Activated B cell treated with CpG ODN at 0.5 μM for 24 hours (primary cell): ENCODE data around the gene ERMARD. TPM values are rescaled to one million over a fixed set of nuclear protein-coding genes. Genes with fewer than 3 reads are reported as not detected.
"Not testable (repeated sequence)": the region's sequence is repeated elsewhere in the genome, so short reads cannot be mapped to it uniquely, and the experiment has no call there.

Source experiments
- ATAC-seq: fragments of 200-7000 bp; cut with Tn5 transposase; one replicate; pipeline ENCODE4 v1.10.0; 2021; ENCODE audit warnings: low read depth, mild to moderate bottlenecking, moderate library complexity
- CTCF ChIA-PET: fragments of 350-600 bp; sonication (Branson Sonifier 250); formaldehyde crosslinking; loops from one replicate; lab custom pipeline; 2021; ENCODE audit warnings: antibody characterized with exemption; lab: Charles Lee
- POLR2A ChIA-PET: fragments of 350-600 bp; sonication (Branson Sonifier 250); formaldehyde crosslinking; loops from one replicate; lab custom pipeline; 2021; ENCODE audit warnings: antibody characterized with exemption; lab: Charles Lee
- DNase-seq: peaks from one replicate; pipeline ENCODE4 v3.0.0; 2022
- H3K27ac Mint-ChIP-seq: one replicate; pipeline ENCODE4 v1.8.0; 2020; ENCODE audit warnings: mixed read lengths
- H3K27me3 Mint-ChIP-seq: one replicate; pipeline ENCODE4 v1.8.0; 2021; ENCODE audit warnings: mixed read lengths
- H3K36me3 Mint-ChIP-seq: one replicate; pipeline ENCODE4 v1.8.0; 2021; ENCODE audit warnings: low read depth, mixed read lengths
- H3K4me1 Mint-ChIP-seq: one replicate; pipeline ENCODE4 v1.8.0; 2021; ENCODE audit warnings: mixed read lengths
- H3K4me3 Mint-ChIP-seq: one replicate; pipeline ENCODE4 v1.8.0; 2020; ENCODE audit warnings: mild to moderate bottlenecking, mixed read lengths
- H3K9me3 Mint-ChIP-seq: one replicate; pipeline ENCODE4 v1.8.0; 2020; ENCODE audit warnings: mixed read lengths
- intact Hi-C: fragments of 100-400 bp; cut with micrococcal nuclease; formaldehyde crosslinking; loops from one replicate; pipeline ENCODE4 v1.15.1; 2024
- total RNA-seq: library from RNA; stranded (reverse); gene quantifications from 2 replicates; pipeline ENCODE4 v1.2.3, GENCODE V29; 2022
- TF ChIP-seq, protein P1 (sequence below): fragments of 200-600 bp; IDR thresholded peaks from one replicate; pipeline ENCODE4 v1.8.0; 2022; ENCODE audit warnings: antibody characterized with exemption, mild to moderate bottlenecking

Gene ERMARD
- total RNA-seq, 1 donor from 2014 or later, result 45.4 TPM

GRCh38 chr6:169746556-169746955 lies 4.9 kb upstream of the ERMARD start:
- intact Hi-C loops, result no loop called here
- DNase-seq (no peak), ATAC-seq (no peak)
- Mint-ChIP-seq H3K27ac (no peak overlapping the region), H3K27me3 (no peaks in the 10 kb centered on the region), H3K36me3 (peaks cover 10% of the 10 kb centered on the region), H3K4me1 (peaks cover 17% of the 10 kb centered on the region), H3K4me3 (no peak overlapping the region), H3K9me3 (peaks cover 7% of the 10 kb centered on the region)
- ChIA-PET CTCF (no interaction called here), POLR2A (no interaction called here)
- TF ChIP-seq, protein P1, sequence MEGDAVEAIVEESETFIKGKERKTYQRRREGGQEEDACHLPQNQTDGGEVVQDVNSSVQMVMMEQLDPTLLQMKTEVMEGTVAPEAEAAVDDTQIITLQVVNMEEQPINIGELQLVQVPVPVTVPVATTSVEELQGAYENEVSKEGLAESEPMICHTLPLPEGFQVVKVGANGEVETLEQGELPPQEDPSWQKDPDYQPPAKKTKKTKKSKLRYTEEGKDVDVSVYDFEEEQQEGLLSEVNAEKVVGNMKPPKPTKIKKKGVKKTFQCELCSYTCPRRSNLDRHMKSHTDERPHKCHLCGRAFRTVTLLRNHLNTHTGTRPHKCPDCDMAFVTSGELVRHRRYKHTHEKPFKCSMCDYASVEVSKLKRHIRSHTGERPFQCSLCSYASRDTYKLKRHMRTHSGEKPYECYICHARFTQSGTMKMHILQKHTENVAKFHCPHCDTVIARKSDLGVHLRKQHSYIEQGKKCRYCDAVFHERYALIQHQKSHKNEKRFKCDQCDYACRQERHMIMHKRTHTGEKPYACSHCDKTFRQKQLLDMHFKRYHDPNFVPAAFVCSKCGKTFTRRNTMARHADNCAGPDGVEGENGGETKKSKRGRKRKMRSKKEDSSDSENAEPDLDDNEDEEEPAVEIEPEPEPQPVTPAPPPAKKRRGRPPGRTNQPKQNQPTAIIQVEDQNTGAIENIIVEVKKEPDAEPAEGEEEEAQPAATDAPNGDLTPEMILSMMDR, result no peak

GRCh38 chr6:169752074-169752623 lies 727 bp downstream of the ERMARD start:
- peak overlapping the region; percentile 95 for H3K4me3 Mint-ChIP-seq
- TF ChIP-seq, protein P1, result no peak
- no peaks in the 10 kb centered on the region for H3K27me3 Mint-ChIP-seq
- CTCF ChIA-PET, result interaction anchor here (1.7 kb wide), 1 partner anchor 51 kb away, joined by 3 read pairs; no protein-coding TSS in a partner anchor
- no peak for DNase-seq
- peaks cover 30% of the 10 kb centered on the region for H3K4me1 Mint-ChIP-seq
- H3K9me3 Mint-ChIP-seq, result peaks cover 3% of the 10 kb centered on the region
- intact Hi-C loops, result loop anchor here (5.0 kb wide), 1 partner anchor 540 kb away; no protein-coding TSS in a partner anchor
- peak overlapping the region; percentile 79 for H3K27ac Mint-ChIP-seq
- POLR2A ChIA-PET, result interaction anchor here (0.6 to 3.9 kb wide), 10 partner anchors 10 to 832 kb away, joined by 3 to 55 read pairs (median 8); partner anchors contain the start of genes C6orf120, PDCD2, PHF10 and PSMB1
- peaks cover 20% of the 10 kb centered on the region for H3K36me3 Mint-ChIP-seq
- ATAC-seq, result no peak

GRCh38 chr6:169755162-169755561 lies 3.7 kb downstream of the ERMARD start:
- Mint-ChIP-seq H3K27me3 (no peaks in the 10 kb centered on the region), H3K9me3 (no peaks in the 10 kb centered on the region), H3K36me3 (peaks cover 47% of the 10 kb centered on the region), H3K4me3 (no peak overlapping the region), H3K4me1 (peaks cover 26% of the 10 kb centered on the region), H3K27ac (no peak overlapping the region)
- no peak for DNase-seq
- no peak for ATAC-seq
- POLR2A ChIA-PET, result interaction anchor here (0.6 kb wide), 1 partner anchor 9 kb away, joined by 4 read pairs; no protein-coding TSS in a partner anchor
- intact Hi-C loops, result no loop called here
- CTCF ChIA-PET, result interaction anchor here (1.0 kb wide), 1 partner anchor 35 kb away, joined by 3 read pairs; no protein-coding TSS in a partner anchor
- TF ChIP-seq, protein P1, result no peak

DNA sequence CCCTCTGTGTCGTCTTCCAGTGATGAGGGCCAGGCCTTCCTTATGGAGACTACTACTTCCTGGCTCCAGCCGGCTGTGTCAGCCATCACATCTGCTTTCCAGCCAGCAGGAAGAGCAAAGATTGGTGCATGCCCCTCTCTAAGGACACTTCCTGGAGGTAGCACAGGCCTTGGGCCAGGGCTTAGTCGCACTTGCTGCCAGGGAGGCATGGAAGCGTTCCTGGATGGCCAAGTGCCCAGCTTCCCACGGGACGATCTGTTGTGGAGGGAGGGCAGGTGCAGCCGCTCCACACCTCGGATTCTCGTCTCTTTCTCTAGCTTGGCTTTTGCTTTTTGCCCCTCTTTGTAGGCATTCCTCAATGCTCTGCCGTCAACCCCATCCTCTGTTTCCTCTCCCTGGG lies 11.9 kb downstream of the ERMARD start:
- DNase-seq, result no peak
- Mint-ChIP-seq H3K27me3 (no peaks in the 10 kb centered on the region), H3K27ac (no peak overlapping the region), H3K4me1 (no peaks in the 10 kb centered on the region), H3K9me3 (no peaks in the 10 kb centered on the region), H3K36me3 (peaks cover 86% of the 10 kb centered on the region), H3K4me3 (no peak overlapping the region)
- TF ChIP-seq, protein P1, result no peak
- CTCF ChIA-PET, result no interaction called here
- intact Hi-C loops, result no loop called here
- ATAC-seq, result no peak
- POLR2A ChIA-PET, result no interaction called here

- Mint-ChIP-seq H3K4me3 (no peak overlapping the region), H3K27me3 (no peaks in the 10 kb centered on the region), H3K4me1 (no peaks in the 10 kb centered on the region), H3K36me3 (peaks cover 86% of the 10 kb centered on the region), H3K9me3 (no peaks in the 10 kb centered on the region), H3K27ac (no peak overlapping the region)
- TF ChIP-seq, protein P1, result no peak
- DNase-seq (no peak), ATAC-seq (no peak)
- intact Hi-C loops, result no loop called here
- ChIA-PET CTCF (no interaction called here), POLR2A (no interaction called here)
Measured at GRCh38 chr6:169763881-169764280, 12.5 kb downstream of the ERMARD start.

DNA sequence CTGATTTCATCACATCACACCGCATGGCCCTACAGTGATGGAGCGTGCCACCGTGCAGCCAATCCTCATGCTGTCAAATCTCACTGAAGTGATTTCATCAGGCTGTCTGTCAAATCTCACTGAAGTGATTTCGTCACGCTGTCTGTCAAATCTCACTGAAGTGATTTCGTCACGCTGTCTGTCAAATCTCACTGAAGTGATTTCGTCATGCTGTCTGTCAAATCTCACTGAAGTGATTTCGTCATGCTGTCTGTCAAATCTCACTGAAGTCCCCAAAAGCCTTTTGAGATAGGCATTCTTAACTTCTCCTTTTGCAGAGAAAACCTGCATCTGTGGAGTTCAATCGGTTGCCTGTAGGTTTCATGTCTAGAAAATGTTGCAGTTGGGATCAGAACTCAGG lies 14.4 kb downstream of the ERMARD start:
- H3K27me3 Mint-ChIP-seq, CTCF ChIA-PET, H3K4me1 Mint-ChIP-seq, H3K4me3 Mint-ChIP-seq, POLR2A ChIA-PET, DNase-seq, H3K9me3 Mint-ChIP-seq, H3K27ac Mint-ChIP-seq, intact Hi-C loops, ATAC-seq: not testable (repeated sequence)
- peaks cover 80% of the 10 kb centered on the region for H3K36me3 Mint-ChIP-seq
